NB4 (cell line): ENCODE measurements around the gene WDR19.
A peak's percentile ranks its signal among the peaks of the same experiment; 100 is the strongest.
"Not testable (repeated sequence)": the region's sequence is repeated elsewhere in the genome, so short reads cannot be mapped to it uniquely, and the experiment has no call there.

ENCODE experiments used
- DNase-seq: peaks from one replicate; pipeline ENCODE4 v3.0.0; 2010; ENCODE audit warnings: low read depth
- H3K4me3 ChIP-seq: one replicate; pipeline ENCODE4 v1.5.1; 2011; ENCODE audit warnings: mild to moderate bottlenecking, low read depth, low read length, moderate library complexity
- MYC ChIP-seq: IDR thresholded peaks from 2 replicates; pipeline ENCODE4 v1.6.1; 2011; ENCODE audit warnings: low read depth, low read length
- POLR2A ChIP-seq: IDR thresholded peaks from 2 replicates; pipeline ENCODE4 v1.6.1; 2011; ENCODE audit warnings: mild to moderate bottlenecking; ENCODE audit not compliant: insufficient read length; ENCODE audit errors: extremely low read depth
- TF ChIP-seq, protein P1 (sequence below): IDR thresholded peaks from one replicate; pipeline ENCODE4 v1.5.1; 2012; ENCODE audit warnings: low read depth, low read length
- TF ChIP-seq, protein P2 (sequence below): IDR thresholded peaks from 2 replicates; pipeline ENCODE4 v1.6.1; 2011; ENCODE audit warnings: low read depth, low read length

WDR19 gene

DNA sequence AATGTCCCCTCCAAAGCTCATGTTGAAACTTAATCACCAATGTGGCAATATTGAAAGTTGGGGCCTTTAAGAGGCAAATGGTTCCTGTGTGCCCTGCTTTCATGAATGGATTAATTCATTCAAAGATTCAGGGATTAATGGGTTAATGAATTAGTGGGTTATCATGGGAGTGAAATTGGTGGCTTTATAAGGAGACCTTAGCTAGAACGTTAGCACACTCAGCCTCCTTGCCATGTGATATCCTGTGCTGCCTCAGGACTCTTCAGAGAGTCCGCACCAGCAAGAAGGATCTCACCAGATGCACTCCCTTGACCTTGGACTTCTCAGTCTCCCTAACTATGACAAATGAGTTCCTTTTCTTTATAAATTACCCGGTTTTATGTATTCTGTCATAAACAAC is 2.6 kb upstream of the WDR19 start:
- H3K4me3 ChIP-seq, result no peak overlapping the region
- TF ChIP-seq POLR2A (no peak), MYC (no peak)
- TF ChIP-seq, protein P1, sequence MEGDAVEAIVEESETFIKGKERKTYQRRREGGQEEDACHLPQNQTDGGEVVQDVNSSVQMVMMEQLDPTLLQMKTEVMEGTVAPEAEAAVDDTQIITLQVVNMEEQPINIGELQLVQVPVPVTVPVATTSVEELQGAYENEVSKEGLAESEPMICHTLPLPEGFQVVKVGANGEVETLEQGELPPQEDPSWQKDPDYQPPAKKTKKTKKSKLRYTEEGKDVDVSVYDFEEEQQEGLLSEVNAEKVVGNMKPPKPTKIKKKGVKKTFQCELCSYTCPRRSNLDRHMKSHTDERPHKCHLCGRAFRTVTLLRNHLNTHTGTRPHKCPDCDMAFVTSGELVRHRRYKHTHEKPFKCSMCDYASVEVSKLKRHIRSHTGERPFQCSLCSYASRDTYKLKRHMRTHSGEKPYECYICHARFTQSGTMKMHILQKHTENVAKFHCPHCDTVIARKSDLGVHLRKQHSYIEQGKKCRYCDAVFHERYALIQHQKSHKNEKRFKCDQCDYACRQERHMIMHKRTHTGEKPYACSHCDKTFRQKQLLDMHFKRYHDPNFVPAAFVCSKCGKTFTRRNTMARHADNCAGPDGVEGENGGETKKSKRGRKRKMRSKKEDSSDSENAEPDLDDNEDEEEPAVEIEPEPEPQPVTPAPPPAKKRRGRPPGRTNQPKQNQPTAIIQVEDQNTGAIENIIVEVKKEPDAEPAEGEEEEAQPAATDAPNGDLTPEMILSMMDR, result no peak
- TF ChIP-seq, protein P2, sequence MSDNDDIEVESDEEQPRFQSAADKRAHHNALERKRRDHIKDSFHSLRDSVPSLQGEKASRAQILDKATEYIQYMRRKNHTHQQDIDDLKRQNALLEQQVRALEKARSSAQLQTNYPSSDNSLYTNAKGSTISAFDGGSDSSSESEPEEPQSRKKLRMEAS, result no peak
- DNase-seq, result no peak

DNA sequence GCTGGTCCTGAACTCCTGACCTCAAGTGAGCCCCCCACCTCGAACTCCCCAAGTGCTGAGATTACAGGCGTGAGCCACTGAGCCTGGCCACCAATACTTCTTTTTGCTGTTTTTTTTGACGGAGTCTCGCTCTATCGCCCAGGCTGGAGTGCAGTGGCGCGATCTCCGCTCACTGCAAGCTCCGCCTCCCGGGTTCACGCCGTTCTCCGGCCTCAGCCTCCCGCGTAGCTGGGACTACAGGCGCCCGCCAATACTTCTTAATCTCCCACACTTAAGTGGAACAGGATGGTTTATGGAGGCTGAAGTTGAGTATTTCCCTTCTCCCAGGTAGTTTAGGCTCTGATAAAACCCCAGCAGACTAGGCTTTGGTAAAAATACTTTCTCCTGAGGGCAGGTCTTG is 1.7 kb upstream of the WDR19 start:
- DNase-seq, H3K4me3 ChIP-seq: not testable (repeated sequence)

DNA sequence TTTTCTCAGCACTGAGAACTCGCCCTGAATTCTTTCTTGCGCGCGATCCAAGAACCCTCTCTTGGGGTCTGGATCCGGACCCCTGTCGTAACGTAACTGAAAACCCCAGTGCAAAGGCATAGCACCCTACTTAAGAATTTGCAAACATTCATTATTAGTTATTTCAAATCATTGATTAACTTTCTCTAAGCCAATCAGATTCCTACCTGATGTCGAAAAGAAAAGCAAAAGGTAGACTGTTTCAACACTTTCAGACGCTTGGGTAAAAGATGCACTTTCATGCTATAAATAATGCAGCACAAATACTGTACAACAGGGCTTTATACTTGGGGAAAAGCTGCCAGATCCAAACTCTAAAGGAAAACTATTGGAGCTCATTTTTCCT is 817 bp upstream of the WDR19 start:
- TF ChIP-seq, protein P1, result no peak
- no peak for TF ChIP-seq MYC
- TF ChIP-seq, protein P2, result no peak
- TF ChIP-seq POLR2A, result no peak
- peak overlapping the region; percentile 67 for H3K4me3 ChIP-seq
- DNase-seq, result no peak

DNA sequence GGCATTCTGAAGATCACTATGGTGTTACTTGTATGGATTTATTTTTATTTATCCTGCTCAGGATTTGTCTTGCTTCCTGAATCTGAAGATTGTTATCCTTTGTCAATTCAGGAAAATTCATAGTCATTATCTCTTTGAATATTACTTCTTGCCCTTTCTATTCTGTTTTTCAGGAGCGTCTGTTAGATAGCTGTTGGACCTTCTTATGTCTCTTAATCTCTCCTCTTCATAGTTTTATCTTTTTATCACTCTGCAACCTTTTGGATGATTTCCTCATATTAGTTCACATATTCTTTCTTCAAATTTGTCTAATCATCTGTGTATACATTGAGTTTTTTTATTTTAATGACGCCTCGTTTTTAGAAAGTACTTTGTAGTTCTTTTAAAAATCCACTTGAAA is 19.6 kb downstream of the WDR19 start:
- TF ChIP-seq, protein P2, result no peak
- no peak for TF ChIP-seq POLR2A
- TF ChIP-seq, protein P1, result no peak
- no peak for DNase-seq
- H3K4me3 ChIP-seq, result no peak overlapping the region

DNA sequence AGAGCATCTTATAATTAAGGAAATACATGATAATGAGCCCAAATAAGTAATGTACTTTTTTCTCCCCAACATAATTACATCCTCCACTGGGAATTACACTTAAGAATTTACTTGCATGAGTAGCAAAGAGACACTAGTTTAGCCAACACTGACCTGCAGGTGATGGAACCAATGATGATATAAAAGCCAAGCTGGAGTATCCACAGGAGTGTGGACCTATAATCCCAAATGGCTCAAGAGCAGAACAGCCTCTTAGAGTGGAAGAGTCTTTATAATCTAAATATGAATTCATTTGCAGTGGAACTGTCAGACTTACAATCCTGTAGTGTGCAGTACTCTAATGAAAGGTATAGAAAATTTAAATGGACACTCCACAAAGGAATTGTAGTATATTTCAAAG is 22.2 kb downstream of the WDR19 start:
- H3K4me3 ChIP-seq, result no peak overlapping the region
- TF ChIP-seq, protein P1, result no peak
- TF ChIP-seq, protein P2, result no peak
- TF ChIP-seq POLR2A, result no peak
- TF ChIP-seq MYC, result no peak
- no peak for DNase-seq

DNA sequence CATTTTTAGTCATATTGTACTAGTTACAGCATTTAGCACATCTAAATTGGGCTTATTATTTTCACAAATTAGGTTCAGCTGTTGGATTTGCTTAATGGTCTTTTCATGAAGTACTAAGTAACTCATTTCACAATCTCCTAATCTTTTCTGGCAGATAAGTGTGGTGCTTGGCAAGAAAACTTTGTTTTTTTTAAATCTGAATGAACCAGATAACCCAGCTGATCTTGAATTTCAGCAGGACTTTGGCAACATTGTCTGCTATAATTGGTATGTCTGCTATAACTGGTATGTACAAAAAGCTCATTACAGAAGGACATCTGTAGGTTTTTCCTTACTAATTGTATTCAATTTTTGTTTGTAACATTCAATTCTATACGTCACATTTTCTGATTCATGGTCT is 22.7 kb downstream of the WDR19 start:
- no peak for TF ChIP-seq POLR2A
- TF ChIP-seq, protein P2, result no peak
- TF ChIP-seq MYC, result no peak
- TF ChIP-seq, protein P1, result no peak
- no peak for DNase-seq
- no peak overlapping the region for H3K4me3 ChIP-seq
